Fibroblast of lung (primary cell): Measurements from ENCODE around the gene SELPLG.

ENCODE experiments used
- CTCF ChIP-seq, 2 donors: IDR thresholded peaks in 1 of 2; conservative IDR thresholded peaks in 1 of 2; 1 replicate in 1 of 2; 2 replicates in 1 of 2; pipeline ENCODE4 v1.5.1; 2011 to 2012; ENCODE audit warnings: low read length in 2 of 2, control low read depth in 1 of 2, inconsistent platforms in 1 of 2, low read depth in 1 of 2, mild to moderate bottlenecking in 1 of 2
- EZH2 ChIP-seq: IDR thresholded peaks from 2 replicates; pipeline ENCODE4 v1.5.1; 2012; ENCODE audit warnings: low read length, control low read depth, mild to moderate bottlenecking; ENCODE audit errors: missing control alignments

- TF ChIP-seq CTCF (conservative IDR thresholded peaks at IDR 0.05 in 1 of 2, IDR thresholded peaks at IDR 0.05 in 1 of 2; ENCODE audit: low read depth in 1 of 2, low read length in 2 of 2) (no peak), EZH2 (no peak)
Measured at GRCh38 chr12:108578264-108578663, 55.4 kb downstream of the SELPLG start.
